Neural progenitor cell (in vitro differentiated cells): ENCODE results near the gene GPR68.

ENCODE experiments used
- EZH2 ChIP-seq: fragments of 200-600 bp; sonication (generic); IDR thresholded peaks from 2 replicates; pipeline ENCODE4 v1.6.1; 2017; ENCODE audit warnings: antibody characterized with exemption, mild to moderate bottlenecking, moderate library complexity
- TF ChIP-seq, protein P1 (sequence below): fragments of 200-600 bp; sonication (generic); IDR thresholded peaks from 2 replicates; pipeline ENCODE4 v1.5.1; 2017; ENCODE audit warnings: antibody characterized with exemption, mild to moderate bottlenecking

GRCh38 chr14:91225025-91225424 lies 19.5 kb downstream of the GPR68 start:
- TF ChIP-seq, protein P1, sequence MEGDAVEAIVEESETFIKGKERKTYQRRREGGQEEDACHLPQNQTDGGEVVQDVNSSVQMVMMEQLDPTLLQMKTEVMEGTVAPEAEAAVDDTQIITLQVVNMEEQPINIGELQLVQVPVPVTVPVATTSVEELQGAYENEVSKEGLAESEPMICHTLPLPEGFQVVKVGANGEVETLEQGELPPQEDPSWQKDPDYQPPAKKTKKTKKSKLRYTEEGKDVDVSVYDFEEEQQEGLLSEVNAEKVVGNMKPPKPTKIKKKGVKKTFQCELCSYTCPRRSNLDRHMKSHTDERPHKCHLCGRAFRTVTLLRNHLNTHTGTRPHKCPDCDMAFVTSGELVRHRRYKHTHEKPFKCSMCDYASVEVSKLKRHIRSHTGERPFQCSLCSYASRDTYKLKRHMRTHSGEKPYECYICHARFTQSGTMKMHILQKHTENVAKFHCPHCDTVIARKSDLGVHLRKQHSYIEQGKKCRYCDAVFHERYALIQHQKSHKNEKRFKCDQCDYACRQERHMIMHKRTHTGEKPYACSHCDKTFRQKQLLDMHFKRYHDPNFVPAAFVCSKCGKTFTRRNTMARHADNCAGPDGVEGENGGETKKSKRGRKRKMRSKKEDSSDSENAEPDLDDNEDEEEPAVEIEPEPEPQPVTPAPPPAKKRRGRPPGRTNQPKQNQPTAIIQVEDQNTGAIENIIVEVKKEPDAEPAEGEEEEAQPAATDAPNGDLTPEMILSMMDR: no peak
- no peak for TF ChIP-seq EZH2
